Liver (tissue), 9 donors: ENCODE data around the gene PLK2. TPM values are rescaled to one million over a fixed set of nuclear protein-coding genes. Genes with fewer than 3 reads are reported as not detected.

Source experiments
- DNase-seq: peaks from one replicate; pipeline ENCODE4 v3.0.0-alpha.2; 2017; ENCODE audit warnings: low spot score
- H3K27ac ChIP-seq, 2 donors: one replicate each; pipeline ENCODE4 v1.7.0; 2013; ENCODE audit warnings: inconsistent platforms in 2 of 2, low read length in 2 of 2, control low read depth in 1 of 2, low read depth in 1 of 2, mild to moderate bottlenecking in 1 of 2
- H3K27me3 ChIP-seq, 4 donors: one replicate each; pipeline versions ENCODE4 v1.6.1 to v1.7.0; 2013; ENCODE audit warnings: low read length in 3 of 4, inconsistent platforms in 1 of 4, mild to moderate bottlenecking in 1 of 4, moderate library complexity in 1 of 4; ENCODE audit not compliant: control insufficient read depth in 4 of 4, insufficient read depth in 4 of 4
- H3K36me3 ChIP-seq, 4 donors: one replicate each; pipeline versions ENCODE4 v1.6.1 to v1.7.0; 2013; ENCODE audit warnings: low read length in 3 of 4, mild to moderate bottlenecking in 3 of 4, low read depth in 1 of 4, moderate library complexity in 1 of 4; ENCODE audit not compliant: control insufficient read depth in 4 of 4, insufficient read depth in 3 of 4
- H3K4me1 ChIP-seq, 4 donors: one replicate each; pipeline versions ENCODE4 v1.6.1 to v1.7.0; 2013; ENCODE audit warnings: low read length in 3 of 4, mild to moderate bottlenecking in 3 of 4, moderate library complexity in 1 of 4; ENCODE audit not compliant: control insufficient read depth in 4 of 4, insufficient read depth in 4 of 4
- H3K4me3 ChIP-seq, 3 donors: one replicate each; pipeline versions ENCODE4 v1.6.1 to v1.7.0; 2013; ENCODE audit warnings: low read length in 3 of 3, control low read depth in 1 of 3, low read depth in 1 of 3, mild to moderate bottlenecking in 1 of 3
- H3K9ac ChIP-seq, 2 donors: one replicate each; pipeline ENCODE4 v1.7.0; 2013; ENCODE audit warnings: low read length in 2 of 2, mild to moderate bottlenecking in 2 of 2, moderate library complexity in 2 of 2, control low read depth in 1 of 2, low read depth in 1 of 2
- H3K9me3 ChIP-seq, 4 donors: one replicate each; pipeline versions ENCODE4 v1.6.1 to v1.7.0; 2013; ENCODE audit warnings: low read length in 3 of 4; ENCODE audit not compliant: control insufficient read depth in 4 of 4
- CTCF ChIP-seq: fragments of 150-350 bp; IDR thresholded peaks from 2 replicates; pipeline ENCODE4 v1.5.1; 2017; ENCODE audit warnings: improper control_type of control experiment, low read depth, low read length; ENCODE audit not compliant: missing input control
- EGR1 ChIP-seq, 2 donors: IDR thresholded peaks; 2 replicates each; pipeline ENCODE4 v1.6.1; 2016 to 2018; ENCODE audit warnings: antibody characterized with exemption in 2 of 2, low read depth in 2 of 2
- FOXA1 ChIP-seq: IDR thresholded peaks from 2 replicates; pipeline ENCODE4 v1.6.1; 2016; ENCODE audit warnings: antibody characterized with exemption
- FOXA2 ChIP-seq: IDR thresholded peaks from 2 replicates; pipeline ENCODE4 v1.6.1; 2016; ENCODE audit warnings: antibody characterized with exemption
- GABPA ChIP-seq, 2 donors: IDR thresholded peaks in 1 of 2; conservative IDR thresholded peaks in 1 of 2; 2 replicates each; pipeline ENCODE4 v1.6.1; 2016; ENCODE audit warnings: antibody characterized with exemption in 2 of 2, mild to moderate bottlenecking in 1 of 2, moderate library complexity in 1 of 2
- HNF4A ChIP-seq, 2 donors: conservative IDR thresholded peaks; 2 replicates each; pipeline ENCODE4 v1.6.1; 2016; ENCODE audit warnings: antibody characterized with exemption in 2 of 2, mild to moderate bottlenecking in 2 of 2
- HNF4G ChIP-seq: IDR thresholded peaks from 2 replicates; pipeline ENCODE4 v1.6.1; 2016; ENCODE audit warnings: antibody characterized with exemption
- JUND ChIP-seq, 2 donors: IDR thresholded peaks; 2 replicates each; pipeline ENCODE4 v1.6.1; 2016; ENCODE audit warnings: antibody characterized with exemption in 2 of 2
- MAX ChIP-seq: IDR thresholded peaks from 2 replicates; pipeline ENCODE4 v1.6.1; 2016; ENCODE audit warnings: antibody characterized with exemption
- NR2F2 ChIP-seq: IDR thresholded peaks from 2 replicates; pipeline ENCODE4 v1.6.1; 2016; ENCODE audit warnings: antibody characterized with exemption
- RAD21 ChIP-seq, 2 donors: IDR thresholded peaks; 2 replicates each; pipeline ENCODE4 v1.6.1; 2016; ENCODE audit warnings: antibody characterized with exemption in 2 of 2, mild to moderate bottlenecking in 2 of 2
- RXRA ChIP-seq, 2 donors: IDR thresholded peaks; 2 replicates each; pipeline ENCODE4 v1.6.1; 2017 to 2018; ENCODE audit warnings: antibody characterized with exemption in 2 of 2, mild to moderate bottlenecking in 1 of 2
- SP1 ChIP-seq: IDR thresholded peaks from 2 replicates; pipeline ENCODE4 v1.6.1; 2018; ENCODE audit warnings: antibody characterized with exemption, mild to moderate bottlenecking
- TAF1 ChIP-seq: conservative IDR thresholded peaks from 2 replicates; pipeline ENCODE4 v1.6.1; 2016; ENCODE audit warnings: antibody characterized with exemption, mild to moderate bottlenecking
- YY1 ChIP-seq: IDR thresholded peaks from 2 replicates; pipeline ENCODE4 v1.6.1; 2016; ENCODE audit warnings: antibody characterized with exemption, mild to moderate bottlenecking
- ZBTB33 ChIP-seq: IDR thresholded peaks from 2 replicates; pipeline ENCODE4 v1.6.1; 2016; ENCODE audit warnings: antibody characterized with exemption
- WGBS: extraction: QIAGEN DNeasy Blood & Tissue Kit; methylation state at CpG from one replicate; pipeline ENCODE4 v1.1.7; 2013; 5-methylcytosine and 5-hydroxymethylcytosine counted together
- polyA plus RNA-seq, 2 donors: library from polyadenylated mRNA; stranded (reverse) in 1 of 2; unstranded in 1 of 2; fragments of 200-250 nt in 1 of 2; fragments of >200 nt in 1 of 2; fragmentation: Nextera tagmentation in 1 of 2; extraction: Ambion mirVana in 1 of 2; gene quantifications; one replicate each; pipeline versions ENCODE4 v1.2.1 to v1.2.3, GENCODE V29; 2013 to 2015
- total RNA-seq, 2 donors: library from RNA; depleted of rRNA; stranded (reverse); fragments of >200 nt; gene quantifications; one replicate each; pipeline ENCODE4 v1.2.3, GENCODE V29; 2014
- TF ChIP-seq, protein P1 (sequence below): IDR thresholded peaks from 2 replicates; pipeline ENCODE4 v1.6.1; 2016; ENCODE audit warnings: antibody characterized with exemption
- TF ChIP-seq, protein P2 (sequence below): IDR thresholded peaks from 2 replicates; pipeline ENCODE4 v1.6.1; 2016; ENCODE audit warnings: antibody characterized with exemption, mild to moderate bottlenecking
- donor health status: healthy.
- donor health status: healthy.
- donor health status: healthy.
- donor health status: healthy.
- donor health status: healthy.

Gene PLK2
- total and polyA plus RNA-seq, 4 donors: 5.9 to 39.5 (median 22.3) TPM

- H3K4me3 ChIP-seq: no peak overlapping the region
- TF ChIP-seq FOXA2: no peak
- no peak for TF ChIP-seq YY1
- TF ChIP-seq HNF4G: no peak
- no peak for TF ChIP-seq FOXA1
- TF ChIP-seq, protein P1, sequence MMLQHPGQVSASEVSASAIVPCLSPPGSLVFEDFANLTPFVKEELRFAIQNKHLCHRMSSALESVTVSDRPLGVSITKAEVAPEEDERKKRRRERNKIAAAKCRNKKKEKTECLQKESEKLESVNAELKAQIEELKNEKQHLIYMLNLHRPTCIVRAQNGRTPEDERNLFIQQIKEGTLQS: no peak
- TF ChIP-seq JUND (IDR thresholded peaks at IDR 0.05): no peak
- no peak for TF ChIP-seq NR2F2
- TF ChIP-seq MAX: no peak
- TF ChIP-seq TAF1: no peak
- TF ChIP-seq GABPA (IDR thresholded peaks at IDR 0.05 in 1 of 2, conservative IDR thresholded peaks at IDR 0.05 in 1 of 2): no peak
- TF ChIP-seq, protein P2, sequence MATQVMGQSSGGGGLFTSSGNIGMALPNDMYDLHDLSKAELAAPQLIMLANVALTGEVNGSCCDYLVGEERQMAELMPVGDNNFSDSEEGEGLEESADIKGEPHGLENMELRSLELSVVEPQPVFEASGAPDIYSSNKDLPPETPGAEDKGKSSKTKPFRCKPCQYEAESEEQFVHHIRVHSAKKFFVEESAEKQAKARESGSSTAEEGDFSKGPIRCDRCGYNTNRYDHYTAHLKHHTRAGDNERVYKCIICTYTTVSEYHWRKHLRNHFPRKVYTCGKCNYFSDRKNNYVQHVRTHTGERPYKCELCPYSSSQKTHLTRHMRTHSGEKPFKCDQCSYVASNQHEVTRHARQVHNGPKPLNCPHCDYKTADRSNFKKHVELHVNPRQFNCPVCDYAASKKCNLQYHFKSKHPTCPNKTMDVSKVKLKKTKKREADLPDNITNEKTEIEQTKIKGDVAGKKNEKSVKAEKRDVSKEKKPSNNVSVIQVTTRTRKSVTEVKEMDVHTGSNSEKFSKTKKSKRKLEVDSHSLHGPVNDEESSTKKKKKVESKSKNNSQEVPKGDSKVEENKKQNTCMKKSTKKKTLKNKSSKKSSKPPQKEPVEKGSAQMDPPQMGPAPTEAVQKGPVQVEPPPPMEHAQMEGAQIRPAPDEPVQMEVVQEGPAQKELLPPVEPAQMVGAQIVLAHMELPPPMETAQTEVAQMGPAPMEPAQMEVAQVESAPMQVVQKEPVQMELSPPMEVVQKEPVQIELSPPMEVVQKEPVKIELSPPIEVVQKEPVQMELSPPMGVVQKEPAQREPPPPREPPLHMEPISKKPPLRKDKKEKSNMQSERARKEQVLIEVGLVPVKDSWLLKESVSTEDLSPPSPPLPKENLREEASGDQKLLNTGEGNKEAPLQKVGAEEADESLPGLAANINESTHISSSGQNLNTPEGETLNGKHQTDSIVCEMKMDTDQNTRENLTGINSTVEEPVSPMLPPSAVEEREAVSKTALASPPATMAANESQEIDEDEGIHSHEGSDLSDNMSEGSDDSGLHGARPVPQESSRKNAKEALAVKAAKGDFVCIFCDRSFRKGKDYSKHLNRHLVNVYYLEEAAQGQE: no peak
- no peak for TF ChIP-seq RAD21 (IDR thresholded peaks at IDR 0.05)
- TF ChIP-seq SP1: no peak
- no peak for TF ChIP-seq RXRA (IDR thresholded peaks at IDR 0.05)
- TF ChIP-seq HNF4A (conservative IDR thresholded peaks at IDR 0.05): no peak
- TF ChIP-seq CTCF: no peak
- TF ChIP-seq EGR1 (IDR thresholded peaks at IDR 0.05; ENCODE audit: low read depth in 2 of 2): no peak
- H3K9ac ChIP-seq: no peak overlapping the region
- no peaks in the 10 kb centered on the region for H3K36me3 ChIP-seq
- no peaks in the 10 kb centered on the region for H3K27me3 ChIP-seq
- H3K4me1 ChIP-seq: no peaks in the 10 kb centered on the region
- DNase-seq: no peak
- no peak overlapping the region for H3K27ac ChIP-seq
- H3K9me3 ChIP-seq: no peaks in the 10 kb centered on the region
Measured at GRCh38 chr5:58493141-58493540, 33.3 kb upstream of the PLK2 start.

- Histone ChIP-seq H3K4me3 (no peak within 1 kb of the TSS), H3K27ac (no peak within 1 kb of the TSS)
- no peak for DNase-seq
- TF ChIP-seq HNF4G (no peak), EGR1 (IDR thresholded peaks at IDR 0.05; ENCODE audit: low read depth in 2 of 2) (no peak), GABPA (IDR thresholded peaks at IDR 0.05 in 1 of 2, conservative IDR thresholded peaks at IDR 0.05 in 1 of 2) (no peak), FOXA2 (no peak), FOXA1 (no peak), YY1 (no peak), CTCF (no peak), ZBTB33 (no peak)
- TF ChIP-seq, protein P2: no peak
Measured at GRCh38 chr5:58491216-58491892, 31.5 kb upstream of the PLK2 start, which contains the start of gene GAPT. Gene GAPT, plus strand, starts transcription at chr5:58491435. Its CDS starts 3,102 bp downstream, at chr5:58494537.

More at GRCh38 chr5:58491216-58491892, 31.5 kb upstream of the PLK2 start, which contains the start of gene GAPT:
- H3K4me1 ChIP-seq: no peaks in the 10 kb centered on the region
- H3K36me3 ChIP-seq: no peaks in the 10 kb centered on the region
- 75% methylated on average over 6 of the region's 6 CpGs for WGBS
- no peak within 1 kb of the TSS for H3K9ac ChIP-seq
- H3K27me3 ChIP-seq: no peaks in the 10 kb centered on the region
- H3K9me3 ChIP-seq: no peaks in the 10 kb centered on the region
